Liver (tissue), 3 donors: ENCODE data around the gene NUDT4.

Source experiments
- EGR1 ChIP-seq, 2 donors: IDR thresholded peaks; 2 replicates each; pipeline ENCODE4 v1.6.1; 2016 to 2018; ENCODE audit warnings: antibody characterized with exemption in 2 of 2, low read depth in 2 of 2
- GABPA ChIP-seq, 2 donors: IDR thresholded peaks in 1 of 2; conservative IDR thresholded peaks in 1 of 2; 2 replicates each; pipeline ENCODE4 v1.6.1; 2016; ENCODE audit warnings: antibody characterized with exemption in 2 of 2, mild to moderate bottlenecking in 1 of 2, moderate library complexity in 1 of 2
- MAX ChIP-seq: IDR thresholded peaks from 2 replicates; pipeline ENCODE4 v1.6.1; 2016; ENCODE audit warnings: antibody characterized with exemption
- RAD21 ChIP-seq, 2 donors: IDR thresholded peaks; 2 replicates each; pipeline ENCODE4 v1.6.1; 2016; ENCODE audit warnings: antibody characterized with exemption in 2 of 2, mild to moderate bottlenecking in 2 of 2
- REST ChIP-seq: IDR thresholded peaks from 2 replicates; pipeline ENCODE4 v1.6.1; 2016; ENCODE audit warnings: antibody characterized with exemption, mild to moderate bottlenecking
- TF ChIP-seq, protein P1 (sequence below): fragments of 150-350 bp; IDR thresholded peaks from 2 replicates; pipeline ENCODE4 v1.5.1; 2017; ENCODE audit warnings: improper control_type of control experiment, low read depth, low read length; ENCODE audit not compliant: missing input control
- donor health status: healthy.
- donor health status: healthy.

- TF ChIP-seq, protein P1, sequence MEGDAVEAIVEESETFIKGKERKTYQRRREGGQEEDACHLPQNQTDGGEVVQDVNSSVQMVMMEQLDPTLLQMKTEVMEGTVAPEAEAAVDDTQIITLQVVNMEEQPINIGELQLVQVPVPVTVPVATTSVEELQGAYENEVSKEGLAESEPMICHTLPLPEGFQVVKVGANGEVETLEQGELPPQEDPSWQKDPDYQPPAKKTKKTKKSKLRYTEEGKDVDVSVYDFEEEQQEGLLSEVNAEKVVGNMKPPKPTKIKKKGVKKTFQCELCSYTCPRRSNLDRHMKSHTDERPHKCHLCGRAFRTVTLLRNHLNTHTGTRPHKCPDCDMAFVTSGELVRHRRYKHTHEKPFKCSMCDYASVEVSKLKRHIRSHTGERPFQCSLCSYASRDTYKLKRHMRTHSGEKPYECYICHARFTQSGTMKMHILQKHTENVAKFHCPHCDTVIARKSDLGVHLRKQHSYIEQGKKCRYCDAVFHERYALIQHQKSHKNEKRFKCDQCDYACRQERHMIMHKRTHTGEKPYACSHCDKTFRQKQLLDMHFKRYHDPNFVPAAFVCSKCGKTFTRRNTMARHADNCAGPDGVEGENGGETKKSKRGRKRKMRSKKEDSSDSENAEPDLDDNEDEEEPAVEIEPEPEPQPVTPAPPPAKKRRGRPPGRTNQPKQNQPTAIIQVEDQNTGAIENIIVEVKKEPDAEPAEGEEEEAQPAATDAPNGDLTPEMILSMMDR = no peak
- TF ChIP-seq REST = no peak
- no peak for TF ChIP-seq EGR1 (IDR thresholded peaks at IDR 0.05; ENCODE audit: low read depth in 2 of 2)
- no peak for TF ChIP-seq GABPA (IDR thresholded peaks at IDR 0.05 in 1 of 2, conservative IDR thresholded peaks at IDR 0.05 in 1 of 2)
- no peak for TF ChIP-seq MAX
- TF ChIP-seq RAD21 (IDR thresholded peaks at IDR 0.05) = no peak
These were observed 30.5 kb upstream of the NUDT4 start for GRCh38 chr12:93347054-93347785.
